GM19463 (cell line): ENCODE data around the gene CRK.
A peak's percentile ranks its signal among the peaks of the same experiment; 100 is the strongest.
"Not testable (repeated sequence)": the region's sequence is repeated elsewhere in the genome, so short reads cannot be mapped to it uniquely, and the experiment has no call there.

Experiments
- ATAC-seq: cut with Tn5 transposase; IDR thresholded peaks from one replicate; pipeline ENCODE4 v1.9.1; 2021; ENCODE audit warnings: mild to moderate bottlenecking, moderate library complexity; ENCODE audit not compliant: unreplicated experiment

The CRK gene

DNA sequence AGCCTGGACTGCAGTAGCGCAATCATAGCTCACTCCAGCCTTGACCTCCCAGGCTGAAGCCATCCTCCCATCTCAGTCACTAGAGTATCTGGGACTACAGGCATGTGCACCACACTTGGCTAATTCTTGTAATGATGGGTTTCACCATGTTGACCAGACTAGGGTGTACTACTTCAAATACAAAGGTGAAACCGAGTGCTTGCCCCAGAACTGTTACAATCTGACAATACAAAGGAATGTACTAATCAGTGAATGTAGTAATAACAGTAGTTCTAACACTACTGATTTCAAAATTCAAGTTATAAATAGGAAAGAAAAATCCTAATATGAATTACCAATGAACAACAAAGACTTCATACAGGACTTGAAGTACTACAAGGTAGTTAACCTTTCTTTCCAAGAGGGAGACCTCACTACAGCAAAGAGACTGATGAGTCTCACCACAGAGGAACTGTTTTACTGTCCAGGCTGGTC lies 24.4 kb downstream of the CRK start:
- no peak for ATAC-seq

- ATAC-seq: no peak
Observed at GRCh38 chr17:1423456-1424135, 32.4 kb downstream of the CRK start.

DNA sequence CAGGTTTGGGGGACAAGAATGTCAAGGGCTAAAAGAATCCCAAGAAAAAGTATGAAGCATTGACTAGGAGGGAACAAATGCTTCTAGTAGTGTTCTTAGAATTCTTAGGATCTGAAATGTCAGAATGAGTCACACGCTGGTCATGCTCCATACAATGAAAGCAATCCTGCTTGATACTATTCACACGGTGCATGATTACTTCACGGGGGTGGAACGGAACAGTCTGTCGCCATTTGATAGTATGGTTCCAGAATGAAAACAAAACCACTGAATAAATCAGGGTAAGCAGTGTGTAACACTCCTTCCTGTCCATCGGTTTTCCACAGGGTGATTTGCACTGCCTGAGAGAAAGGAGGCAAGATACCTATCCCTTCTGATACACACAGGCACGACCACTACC lies 33.1 kb downstream of the CRK start:
- no peak for ATAC-seq

GRCh38 chr17:1421470-1421869 lies 34.6 kb downstream of the CRK start:
- ATAC-seq: no peak

DNA sequence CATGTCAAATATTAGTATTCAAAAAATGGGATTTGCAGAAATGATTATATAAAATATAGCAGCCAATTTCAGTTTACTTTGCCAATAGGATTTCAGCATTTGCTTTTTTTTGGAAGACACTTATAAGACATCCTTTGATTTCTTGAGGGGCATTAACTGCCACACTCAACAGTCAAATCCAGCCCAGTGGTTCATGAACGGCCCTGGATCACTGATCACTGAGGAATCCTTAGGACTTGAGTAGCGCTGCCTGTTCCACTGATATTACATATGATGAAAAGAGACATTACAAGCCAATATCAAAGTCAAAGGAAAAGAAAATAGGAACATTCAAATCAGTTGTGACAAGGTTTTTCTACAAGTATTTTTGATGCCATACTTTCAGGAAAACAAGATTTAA lies 35.1 kb downstream of the CRK start:
- no peak for ATAC-seq

DNA sequence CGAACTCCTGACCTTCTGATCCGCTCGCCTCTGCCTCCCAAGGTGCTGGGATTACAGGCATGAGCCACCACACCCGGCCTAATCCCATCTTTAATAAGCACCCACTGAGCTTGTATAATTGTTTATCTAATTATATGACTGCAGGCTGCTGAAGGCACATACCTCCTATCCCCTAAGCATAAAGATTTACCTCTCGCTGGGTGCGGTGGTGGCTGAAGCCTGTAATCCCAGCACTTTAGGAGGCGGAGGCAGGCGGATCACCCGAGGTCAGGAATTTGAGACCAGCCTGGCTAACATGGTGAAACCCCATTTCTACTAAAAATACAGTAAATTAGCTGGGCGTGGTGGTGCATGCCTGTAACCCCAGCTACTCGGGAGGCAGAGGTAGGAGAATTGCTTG lies 35.9 kb downstream of the CRK start:
- ATAC-seq: no peak

DNA sequence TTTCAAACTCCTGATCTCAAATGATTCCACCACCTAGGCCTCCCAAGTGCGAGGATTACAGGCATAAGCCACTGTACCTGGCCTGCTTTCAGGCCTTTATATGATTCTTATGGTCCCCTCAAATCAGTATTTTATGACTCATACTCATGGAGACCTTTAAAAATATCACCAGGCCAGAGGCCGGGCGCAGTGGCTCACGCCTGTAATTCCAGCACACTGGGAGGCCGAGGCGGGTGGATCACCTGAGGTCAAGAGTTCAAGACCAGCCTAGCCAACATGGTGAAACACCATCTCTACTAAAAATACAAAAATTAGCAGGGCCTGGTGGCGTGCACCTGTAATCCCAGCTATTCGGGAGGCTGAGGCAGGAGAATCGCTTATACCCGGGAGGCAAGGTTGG lies 37.6 kb downstream of the CRK start:
- not testable (repeated sequence) for ATAC-seq

DNA sequence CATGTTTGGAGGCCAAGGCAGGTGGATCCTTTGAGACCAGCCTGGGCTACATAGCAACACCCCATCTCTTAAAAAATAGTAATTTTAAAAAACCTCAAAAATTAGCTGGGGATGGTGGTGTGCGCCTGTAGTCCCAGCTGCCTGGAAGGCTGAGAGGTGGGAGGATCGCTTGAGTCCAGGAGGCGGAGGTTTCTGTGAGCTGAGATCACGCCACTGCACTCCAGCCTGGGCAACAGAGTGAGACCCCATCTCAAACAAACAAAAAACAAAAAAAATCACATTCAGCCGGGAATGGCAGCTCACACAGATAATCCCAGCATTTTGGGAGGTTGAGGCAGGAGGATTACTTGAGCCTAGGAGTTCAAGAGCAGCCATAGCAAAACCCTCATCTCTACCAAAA lies 39.6 kb downstream of the CRK start:
- ATAC-seq: no peak

- ATAC-seq: no peak
Observed at GRCh38 chr17:1414634-1415033, 41.4 kb downstream of the CRK start.

GRCh38 chr17:1414001-1414574 lies 41.9 kb downstream of the CRK start:
- ATAC-seq: no peak

DNA sequence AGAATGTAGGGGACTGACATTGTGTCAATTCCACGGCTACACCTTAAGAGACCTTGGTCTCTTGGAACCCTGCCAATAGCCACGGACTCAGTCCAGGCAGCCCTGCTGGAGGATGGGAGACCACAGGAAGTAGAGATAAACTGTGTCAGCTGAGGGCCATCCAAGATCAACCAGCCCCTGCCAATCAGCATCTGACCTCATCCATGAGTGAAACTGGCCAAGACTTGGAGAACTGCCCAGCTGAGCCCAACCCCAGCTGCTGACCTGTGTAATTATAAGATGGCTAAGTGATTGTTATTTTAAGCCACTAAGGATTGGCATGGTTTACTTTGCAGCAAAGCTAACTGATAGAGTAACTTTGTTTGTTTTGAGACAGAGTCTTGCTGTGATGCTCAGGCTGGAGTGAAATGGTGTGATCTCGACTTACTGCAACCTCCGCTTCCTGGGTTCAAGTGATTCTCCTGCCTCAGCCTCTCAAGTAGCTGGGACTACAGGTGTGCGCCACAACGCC lies 42.7 kb downstream of the CRK start:
- no peak for ATAC-seq

DNA sequence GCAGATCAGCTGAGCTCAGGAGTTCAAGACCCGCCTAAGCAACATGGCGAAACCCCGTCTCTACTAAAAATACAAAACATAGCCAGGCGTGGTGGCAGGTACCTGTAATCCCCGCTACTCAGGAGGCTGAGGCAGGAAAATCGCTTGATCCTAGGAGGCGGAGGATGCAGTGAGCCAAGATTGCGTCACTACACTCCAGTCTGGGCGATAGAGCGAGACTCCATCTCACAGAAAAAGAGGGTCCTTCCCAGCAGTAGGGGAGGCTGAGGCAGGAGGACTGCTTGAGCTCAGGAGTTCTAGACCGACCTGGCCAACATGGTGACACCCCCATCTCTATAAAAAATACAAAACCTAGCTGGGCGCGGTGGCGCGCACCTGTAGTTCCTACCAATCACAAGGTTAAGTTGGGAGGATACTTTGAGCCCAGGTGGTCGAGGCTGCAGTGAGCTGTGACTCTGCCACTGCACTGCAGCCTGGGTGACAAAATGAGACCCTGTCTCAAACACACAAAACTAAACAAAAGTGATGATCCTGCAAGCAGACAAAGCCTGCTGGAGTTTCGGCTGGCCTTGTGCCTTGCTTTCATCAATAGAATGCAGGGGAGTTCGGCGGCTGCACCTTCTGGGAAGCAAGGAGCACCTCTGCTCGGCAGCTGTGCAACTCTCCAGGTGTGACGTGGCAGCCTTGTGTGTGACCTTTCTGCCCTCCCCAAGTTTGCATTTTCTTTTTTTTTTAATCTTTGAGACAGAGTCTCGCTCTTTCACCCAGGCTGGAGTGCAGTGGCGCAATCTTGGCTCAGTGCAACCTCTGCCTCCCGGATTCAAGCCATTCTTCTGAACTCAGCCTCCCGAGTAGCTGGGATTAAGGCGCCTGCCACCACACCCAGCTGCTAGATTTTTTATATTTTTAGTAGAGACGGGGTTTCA lies 43.6 kb downstream of the CRK start:
- no peak for ATAC-seq

- no peak for ATAC-seq
Observed at GRCh38 chr17:1402262-1402586, 53.8 kb downstream of the CRK start.

DNA sequence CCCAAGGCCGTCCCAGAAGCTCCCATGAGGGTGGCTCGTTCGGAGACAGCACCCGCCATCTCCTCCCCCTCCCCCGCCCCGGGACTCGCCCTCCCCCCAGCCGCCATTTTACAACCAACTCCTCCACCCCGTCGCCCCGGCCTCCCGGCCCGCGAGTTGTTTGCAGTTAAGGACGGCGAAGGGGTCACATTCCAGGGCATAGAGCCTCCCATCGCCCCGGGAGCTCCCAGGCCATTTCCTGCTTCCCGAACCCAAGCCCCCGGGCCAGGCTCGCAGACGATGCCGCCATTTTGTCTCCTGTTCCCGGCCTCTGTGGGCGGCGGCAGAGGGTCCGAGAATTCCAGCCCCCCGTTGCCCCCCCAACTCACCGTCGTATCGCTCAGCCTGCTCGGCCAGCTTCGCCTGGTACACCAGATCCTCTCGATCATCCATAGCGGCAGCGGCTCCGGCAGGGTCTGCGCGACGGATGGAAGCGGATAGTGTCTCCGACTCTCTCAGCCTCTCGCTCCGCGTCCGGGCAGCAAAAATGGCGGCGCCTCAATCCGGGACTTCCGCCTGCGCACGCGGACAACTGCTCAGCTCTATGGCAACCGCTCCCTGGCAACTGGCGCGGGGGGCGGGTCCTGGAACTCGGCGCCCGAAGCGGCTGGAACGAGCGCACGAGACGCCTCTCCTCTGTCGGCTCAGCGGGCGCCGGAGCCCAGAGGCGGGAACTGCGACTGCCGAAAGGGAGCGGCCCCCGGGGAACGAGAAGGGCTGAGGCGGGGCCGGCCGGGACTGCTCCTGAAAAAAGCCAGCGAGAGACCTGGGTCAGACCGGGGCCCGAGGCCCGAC lies 56.1 kb downstream of the CRK start, which contains the start of gene YWHAE:
Gene YWHAE (minus strand): TSS at position 544 of the 834 bp plus-strand sequence. CDS start 112 bp downstream, at position 432.
- ATAC-seq: peak; percentile 94

- ATAC-seq: no peak
Observed at GRCh38 chr17:1398931-1399678, 56.9 kb downstream of the CRK start.

DNA sequence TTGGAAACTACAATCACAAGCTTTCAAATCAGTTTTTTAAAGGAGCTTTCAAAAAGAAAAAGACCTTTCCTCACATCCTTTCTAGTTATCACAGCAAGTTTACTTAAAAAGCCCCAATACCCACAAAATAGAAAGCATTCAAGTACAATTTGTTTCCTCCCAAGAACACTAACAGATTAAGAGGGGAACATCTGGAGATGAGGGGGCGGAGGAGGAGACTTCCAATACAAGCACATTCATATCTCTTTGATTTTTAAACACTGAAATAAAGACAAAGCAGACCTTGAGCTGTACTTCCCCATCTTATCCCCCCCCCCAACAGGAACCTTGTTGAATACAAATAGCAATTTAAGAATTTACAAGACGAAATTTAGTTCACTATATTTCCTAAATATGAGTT lies 58.0 kb downstream of the CRK start:
- ATAC-seq: no peak

DNA sequence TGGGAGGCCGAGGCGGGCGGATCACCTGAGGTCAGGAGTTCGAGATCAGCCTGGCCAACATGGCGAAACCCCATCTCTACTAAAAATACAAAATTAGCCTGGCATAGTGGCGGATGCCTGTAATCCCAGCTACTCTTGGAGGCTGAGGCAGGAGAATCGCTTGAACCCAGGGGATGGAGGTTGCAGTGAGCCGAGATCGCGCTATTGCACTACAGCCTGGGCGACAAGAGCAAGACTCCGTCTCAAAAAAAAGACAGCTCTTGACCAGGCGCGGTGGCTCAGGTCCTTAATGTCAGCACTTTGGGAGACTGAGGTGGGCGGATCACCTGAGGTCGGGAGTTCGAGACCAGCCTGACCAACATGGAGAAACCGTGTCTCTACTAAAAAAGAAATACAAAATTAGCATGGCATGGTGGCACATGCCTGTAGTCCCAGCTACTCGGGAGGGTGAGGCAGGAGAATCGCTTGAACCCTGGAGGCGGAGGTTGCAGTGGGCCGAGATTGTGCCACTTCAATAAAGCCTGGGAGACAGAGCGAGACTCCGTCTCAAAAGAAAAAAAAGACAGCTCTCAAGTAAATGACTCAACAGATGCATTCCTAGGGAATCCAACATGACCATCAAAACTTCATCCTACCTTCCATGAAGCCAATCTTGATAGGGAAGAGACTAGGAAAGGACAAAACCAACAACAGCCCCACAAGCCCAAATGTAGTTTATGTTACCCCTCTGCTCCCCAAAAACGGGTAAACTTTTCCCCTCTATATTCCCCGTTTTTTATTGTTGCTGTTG lies 60.0 kb downstream of the CRK start:
- ATAC-seq: not testable (repeated sequence)

DNA sequence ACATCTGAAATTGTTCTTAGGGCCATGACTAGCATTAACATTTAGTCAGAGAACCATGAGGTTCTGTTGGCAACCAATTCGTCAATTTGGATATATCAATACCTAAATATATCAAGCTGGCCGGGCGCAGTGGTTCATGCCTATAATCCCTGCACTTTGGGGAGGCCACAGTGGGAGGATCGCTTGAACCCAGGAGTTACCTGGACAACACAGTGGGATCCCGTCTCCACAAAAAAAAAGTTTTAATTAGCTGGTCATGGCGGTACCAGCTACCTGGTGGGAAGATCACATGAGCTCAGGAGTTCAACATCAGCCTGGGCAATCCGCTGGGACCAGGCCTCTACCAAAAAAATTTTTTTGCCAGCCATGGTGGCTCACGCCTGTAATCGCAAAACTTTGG lies 64.5 kb downstream of the CRK start:
- ATAC-seq: no peak
